GM19043 (cell line): ENCODE results near the gene MYL11.

Source experiments
- ATAC-seq: cut with Tn5 transposase; IDR thresholded peaks from one replicate; pipeline ENCODE4 v1.9.1; 2021; ENCODE audit warnings: low read depth; ENCODE audit not compliant: unreplicated experiment

Gene MYL11

GRCh38 chr16:30353438-30354129 lies 21.0 kb upstream of the MYL11 start:
- ATAC-seq = no peak

- no peak for ATAC-seq
These were observed 20.0 kb upstream of the MYL11 start for GRCh38 chr16:30354423-30355143.

- no peak for ATAC-seq
These were observed 19.3 kb upstream of the MYL11 start, which contains the start of gene CD2BP2 for GRCh38 chr16:30355144-30355953. Gene CD2BP2, minus strand, starts transcription at chr16:30355308. Its CDS starts 627 bp downstream, at chr16:30354681.

DNA sequence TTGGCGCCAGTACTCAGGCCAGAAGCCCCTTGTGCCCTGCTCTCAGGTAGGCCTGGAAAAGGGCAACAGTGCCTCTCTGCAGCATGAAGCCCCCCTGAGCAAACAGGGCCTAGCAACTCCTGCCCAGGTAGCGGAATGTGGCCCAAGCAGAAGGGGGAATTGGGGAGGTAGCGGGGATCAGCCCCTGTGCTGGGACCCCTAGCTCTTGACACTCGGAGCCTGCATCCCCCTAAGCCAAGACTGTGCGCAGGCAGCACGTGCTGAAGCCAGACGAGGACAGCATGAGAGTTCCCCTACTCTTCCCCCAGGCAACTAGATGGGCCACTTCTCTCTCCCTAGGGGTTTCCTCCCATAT lies 18.7 kb upstream of the MYL11 start:
- ATAC-seq = no peak

DNA sequence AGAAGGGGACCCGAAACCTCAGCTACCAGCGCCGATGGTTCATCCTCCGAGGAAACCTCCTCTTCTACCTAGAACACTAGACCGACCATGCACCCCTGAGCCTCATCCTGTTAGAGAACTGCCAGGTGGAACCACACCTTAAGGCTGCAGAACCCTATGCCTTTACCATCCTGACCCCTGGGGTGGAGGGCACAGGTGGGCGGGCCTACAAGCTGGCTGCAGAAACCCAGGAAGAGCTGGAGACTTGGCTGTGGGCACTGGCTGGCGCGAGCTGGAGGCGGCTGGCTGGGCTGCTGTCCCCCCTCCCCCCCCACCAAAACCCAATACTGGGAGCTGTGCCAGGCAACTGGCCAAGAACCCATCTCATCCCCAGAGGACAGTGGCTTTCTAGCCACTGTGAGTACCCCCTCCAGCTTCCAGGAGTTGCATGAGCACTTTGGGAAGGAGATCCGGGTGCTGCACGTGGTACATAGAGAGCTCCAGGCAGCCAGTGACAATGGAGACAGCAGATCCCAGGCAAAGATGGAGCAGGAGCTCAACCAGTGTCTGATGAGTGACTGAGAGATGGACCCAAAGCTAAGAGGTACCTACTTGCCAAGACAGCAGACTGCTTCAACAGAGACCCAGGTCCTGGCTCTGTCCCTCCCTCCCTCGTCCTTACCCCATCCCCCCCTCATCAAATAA lies 18.1 kb upstream of the MYL11 start:
- ATAC-seq = no peak

DNA sequence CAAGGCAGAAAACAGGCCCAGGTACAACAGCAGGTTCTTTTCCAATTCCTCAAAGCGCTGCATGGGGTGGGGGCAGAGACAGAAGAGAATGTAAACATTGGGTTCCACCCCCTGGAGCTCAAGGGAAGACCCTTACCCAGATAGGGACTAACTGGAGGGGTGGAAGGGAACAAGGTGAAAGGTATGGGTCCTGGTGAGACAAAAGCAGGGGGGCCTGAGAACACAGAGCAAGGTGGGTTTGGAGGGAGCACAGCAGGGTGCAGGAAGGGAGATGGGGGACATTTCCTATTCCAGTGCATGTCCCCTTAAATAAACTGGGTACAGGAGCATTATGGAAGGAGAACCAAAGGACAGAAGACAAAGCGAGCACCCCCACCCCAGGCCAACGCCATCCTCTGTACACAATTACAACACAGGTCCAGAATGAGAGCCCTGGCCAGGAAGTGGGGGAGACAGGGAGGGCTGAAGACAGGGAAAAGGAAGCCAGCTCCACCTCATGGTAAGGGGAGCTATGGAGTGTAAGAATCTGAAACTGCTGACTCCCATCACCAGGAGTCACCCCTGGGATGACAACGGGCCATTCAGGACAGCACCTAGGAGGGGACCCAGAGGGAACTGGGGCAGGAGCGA lies 17.4 kb upstream of the MYL11 start:
- no peak for ATAC-seq

DNA sequence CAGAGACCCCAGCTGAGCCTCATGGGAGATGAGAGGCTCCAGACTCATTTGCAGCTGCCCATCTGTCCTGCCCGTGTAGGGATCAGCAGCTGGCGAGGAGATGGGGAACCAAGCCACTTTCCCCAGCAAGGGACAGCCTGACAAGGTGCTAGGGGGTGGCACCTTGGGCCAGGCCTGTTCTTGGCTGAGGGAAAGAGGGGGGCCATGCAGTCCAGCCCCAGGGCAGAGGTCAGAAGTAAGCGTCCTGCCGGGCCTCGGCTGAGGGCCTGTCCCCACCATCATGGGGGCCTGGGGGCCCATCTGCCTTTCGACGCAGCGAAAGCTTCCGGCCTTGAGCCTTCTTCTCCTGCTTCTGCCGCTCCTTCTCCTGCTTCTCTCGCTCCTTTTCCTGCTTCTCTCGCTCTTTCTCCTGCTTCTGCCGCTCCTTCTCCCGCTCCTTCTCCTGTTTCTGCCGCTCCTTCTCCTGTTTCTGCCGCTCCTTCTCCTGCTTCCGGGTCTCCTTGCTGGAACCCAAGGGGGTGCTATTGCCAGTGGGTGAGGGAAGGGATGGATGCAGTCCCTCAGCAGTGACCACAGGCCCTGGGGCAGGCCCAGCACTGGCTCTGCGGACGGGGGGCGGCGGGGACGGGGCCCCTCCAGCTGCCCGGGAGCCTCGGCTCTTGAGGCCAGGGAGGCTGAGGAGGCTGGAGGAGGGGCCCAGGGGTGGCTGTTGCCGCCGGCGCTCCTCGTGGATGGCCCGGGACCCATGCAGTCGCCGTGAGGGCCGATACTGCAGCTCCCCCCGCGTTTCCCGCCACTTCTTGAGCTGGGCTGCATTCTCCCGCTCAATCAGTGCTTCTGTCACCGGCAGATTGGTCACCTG lies 16.7 kb upstream of the MYL11 start:
- no peak for ATAC-seq

DNA sequence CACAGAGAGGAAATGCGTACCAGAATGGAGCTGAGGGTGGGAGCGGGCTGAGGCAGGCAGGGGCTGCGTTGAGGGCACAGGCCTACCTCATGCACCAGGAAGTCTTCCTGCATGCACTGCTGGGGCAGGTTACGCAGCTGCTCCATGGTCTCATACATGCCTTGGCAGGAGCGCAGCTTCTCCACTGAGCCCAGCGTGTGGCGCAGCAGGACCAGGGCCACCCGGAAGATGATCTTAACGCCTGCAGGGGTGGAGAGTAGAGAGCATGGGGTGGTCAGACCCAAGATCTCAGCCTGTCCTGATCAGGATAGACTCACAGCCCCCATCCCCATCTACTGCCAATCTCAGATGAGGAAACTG lies 16.0 kb upstream of the MYL11 start:
- ATAC-seq = no peak

- no peak for ATAC-seq
These were observed 15.4 kb upstream of the MYL11 start for GRCh38 chr16:30358990-30359870.

DNA sequence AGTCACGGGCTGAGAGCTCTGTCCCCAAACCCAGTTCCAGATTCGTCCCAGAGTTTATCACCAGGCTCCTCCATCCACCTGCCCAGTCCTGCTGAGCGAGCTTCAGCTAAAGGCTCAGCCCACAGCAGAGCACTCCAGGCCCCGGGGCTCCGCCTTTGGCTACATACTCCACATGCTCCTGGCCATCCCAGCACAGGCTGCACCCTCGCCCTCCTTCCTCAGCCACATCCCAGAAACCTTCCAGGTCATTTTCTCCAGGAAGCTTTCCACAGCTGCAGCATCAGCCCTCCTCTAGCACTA lies 14.8 kb upstream of the MYL11 start:
- no peak for ATAC-seq

- ATAC-seq = no peak
These were observed 13.4 kb upstream of the MYL11 start for GRCh38 chr16:30361180-30361579.

- no peak for ATAC-seq
These were observed 9.4 kb upstream of the MYL11 start for GRCh38 chr16:30365200-30365599.

DNA sequence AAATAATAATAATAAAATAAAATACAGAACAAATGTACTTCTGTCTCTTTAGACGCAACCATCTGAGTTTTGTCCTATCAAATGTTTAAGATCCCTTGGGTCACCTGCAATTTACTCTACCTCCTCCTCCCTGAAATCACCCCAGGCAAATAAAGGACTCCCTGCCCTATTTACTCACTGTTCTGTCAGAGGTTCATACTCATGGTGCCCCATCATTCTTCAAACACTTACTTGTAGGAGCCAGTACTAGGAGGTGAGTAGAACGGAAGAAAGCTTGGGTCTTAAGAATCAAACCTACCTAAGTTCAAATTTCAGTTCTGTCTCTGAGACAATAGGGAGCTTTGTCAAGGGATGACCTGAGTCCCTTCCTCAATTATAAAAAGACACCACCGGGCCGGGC lies 8.1 kb upstream of the MYL11 start:
- ATAC-seq = no peak

- ATAC-seq = no peak
These were observed 7.1 kb upstream of the MYL11 start for GRCh38 chr16:30367349-30368009.

DNA sequence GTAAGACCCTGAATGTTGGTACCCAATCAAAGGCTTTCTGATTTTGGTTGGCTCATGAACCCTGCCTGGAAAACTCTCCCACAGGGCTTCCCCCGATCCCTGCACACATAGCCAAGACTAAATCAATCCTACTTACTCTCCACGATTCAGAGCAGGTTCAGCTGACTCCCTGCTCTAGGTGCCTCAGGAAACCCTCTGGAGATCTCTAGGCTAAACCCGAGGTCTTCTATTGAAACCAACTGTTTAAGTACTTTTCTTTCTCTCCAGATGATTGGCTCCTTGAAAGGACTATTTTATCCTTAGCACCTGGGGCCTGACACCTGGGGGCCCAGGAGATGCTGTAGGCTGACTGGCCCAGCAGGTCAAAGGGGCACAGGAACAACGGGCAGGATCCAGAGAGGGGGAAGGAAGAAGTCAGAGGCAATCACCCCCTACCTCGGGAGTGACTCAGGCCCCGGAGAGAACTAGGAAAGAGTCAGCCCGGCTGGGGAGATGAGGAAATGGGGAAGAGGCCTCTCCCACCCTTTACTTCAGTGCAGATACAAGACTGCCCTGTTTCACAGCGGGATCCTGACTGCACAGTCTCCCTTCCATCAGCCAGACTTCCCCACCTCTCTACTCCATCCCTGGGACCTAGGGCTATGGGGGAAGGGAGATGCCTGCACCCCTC lies 6.3 kb upstream of the MYL11 start:
- no peak for ATAC-seq

DNA sequence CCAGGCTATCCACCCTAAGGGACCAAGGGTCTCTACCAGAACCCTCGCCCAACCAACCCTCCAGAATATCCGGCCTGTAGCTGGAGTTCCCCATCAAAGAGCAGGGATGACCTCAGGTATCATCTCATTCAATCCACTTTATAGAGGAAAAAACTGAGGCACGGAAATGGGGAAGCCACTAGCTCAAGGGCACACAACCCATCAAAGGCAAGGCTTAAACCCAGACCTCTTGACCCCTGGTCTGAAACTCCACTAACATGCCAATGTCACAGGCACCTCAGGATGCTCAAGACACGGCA lies 5.9 kb upstream of the MYL11 start:
- ATAC-seq = no peak

DNA sequence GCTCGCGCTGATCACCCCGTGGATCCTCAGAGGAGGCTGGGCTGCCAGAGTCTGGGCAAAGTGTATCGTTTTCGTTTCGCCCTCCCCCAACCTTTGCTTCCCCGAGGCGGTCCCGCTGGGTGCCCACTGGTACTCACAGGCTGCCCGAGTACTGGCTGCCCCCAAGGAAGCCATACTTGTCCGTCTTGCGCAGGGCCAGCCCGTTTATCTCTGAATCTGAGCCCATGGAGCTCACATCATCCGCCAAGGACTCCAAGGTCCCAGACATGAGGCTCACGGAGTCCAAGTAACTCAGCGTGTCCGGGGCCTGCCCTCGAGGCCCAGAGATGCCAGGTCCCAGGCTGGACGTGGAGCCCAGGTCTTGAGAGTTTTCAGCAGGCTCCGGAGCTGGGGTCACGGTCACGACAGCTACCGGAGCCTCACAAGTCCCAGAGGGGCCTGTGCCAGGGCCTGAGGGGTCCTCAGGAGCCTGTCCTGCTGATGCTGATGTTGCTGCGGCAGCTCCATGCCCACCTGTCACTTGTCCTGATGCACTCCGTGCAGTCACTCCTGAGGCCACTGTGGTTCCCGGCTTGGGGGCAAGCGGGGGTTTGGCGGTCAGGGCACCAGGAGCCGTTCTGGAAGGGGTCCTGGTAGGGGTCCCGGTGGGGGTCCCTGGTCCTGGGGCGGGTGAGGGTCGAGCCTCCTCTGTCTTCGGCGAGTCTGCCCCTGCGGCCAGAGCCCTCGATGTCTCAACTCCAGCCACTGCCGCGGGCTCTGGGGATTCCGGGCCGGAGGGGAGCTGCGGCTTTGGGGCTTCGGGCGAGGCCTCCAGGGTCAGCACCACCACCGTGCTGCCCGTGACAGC lies 5.3 kb upstream of the MYL11 start:
- no peak for ATAC-seq
